ENCODE data around the gene CERCAM.

DNA sequence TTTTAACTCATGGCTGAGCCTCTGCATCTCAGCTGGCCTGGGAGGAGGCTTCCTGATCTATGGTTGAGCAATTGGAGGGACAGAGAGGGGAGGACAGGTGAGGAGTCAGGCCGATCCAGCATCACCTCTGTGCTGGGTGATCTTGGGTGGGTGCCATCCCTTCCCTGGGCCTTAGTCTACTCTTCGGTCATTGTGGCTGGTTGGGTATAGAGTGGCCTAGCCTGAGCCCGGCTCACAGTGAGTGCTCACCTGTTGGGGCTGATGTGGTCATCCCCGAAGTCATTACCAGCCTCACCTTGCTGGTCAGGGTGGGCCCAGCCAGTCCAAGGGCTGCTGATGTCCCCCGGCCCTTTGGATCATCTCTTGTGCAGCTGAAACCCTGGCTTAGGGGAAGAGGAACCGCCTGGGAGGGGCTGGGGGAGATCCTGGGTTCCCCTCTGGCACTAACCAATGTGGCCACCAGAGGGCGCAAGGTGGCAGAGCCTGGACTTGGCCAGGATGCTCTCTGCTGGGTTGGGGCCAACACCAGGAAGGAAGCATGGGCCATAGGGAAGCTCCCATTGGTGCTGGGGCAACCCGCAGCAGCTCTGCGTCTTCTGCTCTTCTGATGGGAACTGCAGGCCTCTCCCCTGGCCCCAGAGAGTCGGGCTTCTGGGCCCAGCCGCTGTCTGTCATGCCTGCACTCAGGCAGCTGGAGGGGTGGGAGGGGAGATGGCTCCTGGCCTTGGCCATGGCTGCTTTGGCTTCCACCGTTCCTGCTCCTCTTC lies 17.9 kb downstream of the CERCAM start:
- TF ChIP-seq, protein P1, sequence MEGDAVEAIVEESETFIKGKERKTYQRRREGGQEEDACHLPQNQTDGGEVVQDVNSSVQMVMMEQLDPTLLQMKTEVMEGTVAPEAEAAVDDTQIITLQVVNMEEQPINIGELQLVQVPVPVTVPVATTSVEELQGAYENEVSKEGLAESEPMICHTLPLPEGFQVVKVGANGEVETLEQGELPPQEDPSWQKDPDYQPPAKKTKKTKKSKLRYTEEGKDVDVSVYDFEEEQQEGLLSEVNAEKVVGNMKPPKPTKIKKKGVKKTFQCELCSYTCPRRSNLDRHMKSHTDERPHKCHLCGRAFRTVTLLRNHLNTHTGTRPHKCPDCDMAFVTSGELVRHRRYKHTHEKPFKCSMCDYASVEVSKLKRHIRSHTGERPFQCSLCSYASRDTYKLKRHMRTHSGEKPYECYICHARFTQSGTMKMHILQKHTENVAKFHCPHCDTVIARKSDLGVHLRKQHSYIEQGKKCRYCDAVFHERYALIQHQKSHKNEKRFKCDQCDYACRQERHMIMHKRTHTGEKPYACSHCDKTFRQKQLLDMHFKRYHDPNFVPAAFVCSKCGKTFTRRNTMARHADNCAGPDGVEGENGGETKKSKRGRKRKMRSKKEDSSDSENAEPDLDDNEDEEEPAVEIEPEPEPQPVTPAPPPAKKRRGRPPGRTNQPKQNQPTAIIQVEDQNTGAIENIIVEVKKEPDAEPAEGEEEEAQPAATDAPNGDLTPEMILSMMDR (IDR thresholded peaks at IDR 0.05; ENCODE audit: poor library complexity, severe bottlenecking), result peak; percentile 66
- TF ChIP-seq EZH2 (IDR thresholded peaks at IDR 0.05; ENCODE audit: borderline replicate concordance, insufficient read depth, low read length, poor library complexity, severe bottlenecking) (no peak), RAD21 (conservative IDR thresholded peaks at IDR 0.05) (peak; percentile 37), SMC3 (conservative IDR thresholded peaks at IDR 0.05; ENCODE audit: poor library complexity) (peak; percentile 50), EP300 (conservative IDR thresholded peaks at IDR 0.05; ENCODE audit: poor library complexity, severe bottlenecking) (no peak), POLR2AphosphoS5 (IDR thresholded peaks at IDR 0.05) (no peak), MXI1 (conservative IDR thresholded peaks at IDR 0.05; ENCODE audit: poor library complexity, severe bottlenecking) (no peak)
- TF ChIP-seq, protein P2, sequence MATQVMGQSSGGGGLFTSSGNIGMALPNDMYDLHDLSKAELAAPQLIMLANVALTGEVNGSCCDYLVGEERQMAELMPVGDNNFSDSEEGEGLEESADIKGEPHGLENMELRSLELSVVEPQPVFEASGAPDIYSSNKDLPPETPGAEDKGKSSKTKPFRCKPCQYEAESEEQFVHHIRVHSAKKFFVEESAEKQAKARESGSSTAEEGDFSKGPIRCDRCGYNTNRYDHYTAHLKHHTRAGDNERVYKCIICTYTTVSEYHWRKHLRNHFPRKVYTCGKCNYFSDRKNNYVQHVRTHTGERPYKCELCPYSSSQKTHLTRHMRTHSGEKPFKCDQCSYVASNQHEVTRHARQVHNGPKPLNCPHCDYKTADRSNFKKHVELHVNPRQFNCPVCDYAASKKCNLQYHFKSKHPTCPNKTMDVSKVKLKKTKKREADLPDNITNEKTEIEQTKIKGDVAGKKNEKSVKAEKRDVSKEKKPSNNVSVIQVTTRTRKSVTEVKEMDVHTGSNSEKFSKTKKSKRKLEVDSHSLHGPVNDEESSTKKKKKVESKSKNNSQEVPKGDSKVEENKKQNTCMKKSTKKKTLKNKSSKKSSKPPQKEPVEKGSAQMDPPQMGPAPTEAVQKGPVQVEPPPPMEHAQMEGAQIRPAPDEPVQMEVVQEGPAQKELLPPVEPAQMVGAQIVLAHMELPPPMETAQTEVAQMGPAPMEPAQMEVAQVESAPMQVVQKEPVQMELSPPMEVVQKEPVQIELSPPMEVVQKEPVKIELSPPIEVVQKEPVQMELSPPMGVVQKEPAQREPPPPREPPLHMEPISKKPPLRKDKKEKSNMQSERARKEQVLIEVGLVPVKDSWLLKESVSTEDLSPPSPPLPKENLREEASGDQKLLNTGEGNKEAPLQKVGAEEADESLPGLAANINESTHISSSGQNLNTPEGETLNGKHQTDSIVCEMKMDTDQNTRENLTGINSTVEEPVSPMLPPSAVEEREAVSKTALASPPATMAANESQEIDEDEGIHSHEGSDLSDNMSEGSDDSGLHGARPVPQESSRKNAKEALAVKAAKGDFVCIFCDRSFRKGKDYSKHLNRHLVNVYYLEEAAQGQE (IDR thresholded peaks at IDR 0.05; ENCODE audit: borderline replicate concordance), result no peak
